ENCODE results near the gene FMN2.
"Not testable (repeated sequence)": the region's sequence is repeated elsewhere in the genome, so short reads cannot be mapped to it uniquely, and the experiment has no call there.

Gene FMN2

DNA sequence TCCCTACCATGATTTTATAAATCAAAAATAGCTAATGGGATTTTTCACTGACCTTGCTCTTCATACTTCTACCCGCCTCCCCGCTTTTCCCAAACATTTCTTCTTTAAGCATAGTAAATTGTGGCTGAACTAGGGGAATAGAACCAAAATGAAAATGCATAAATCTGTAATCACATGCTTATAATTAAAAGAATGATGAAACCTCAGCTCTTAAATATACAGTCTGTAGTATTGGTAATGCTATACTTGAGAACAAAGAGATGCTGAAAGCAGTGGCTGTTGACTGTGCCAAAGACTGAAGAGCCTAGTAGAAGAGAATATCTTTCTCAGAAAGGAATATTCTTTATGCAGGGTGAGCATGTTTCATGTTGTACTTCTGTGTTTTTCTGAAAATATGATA, 271.1 kb downstream of the FMN2 start:
- no peak for DNase-seq (ENCODE audit: low read depth in 3 of 3)

DNA sequence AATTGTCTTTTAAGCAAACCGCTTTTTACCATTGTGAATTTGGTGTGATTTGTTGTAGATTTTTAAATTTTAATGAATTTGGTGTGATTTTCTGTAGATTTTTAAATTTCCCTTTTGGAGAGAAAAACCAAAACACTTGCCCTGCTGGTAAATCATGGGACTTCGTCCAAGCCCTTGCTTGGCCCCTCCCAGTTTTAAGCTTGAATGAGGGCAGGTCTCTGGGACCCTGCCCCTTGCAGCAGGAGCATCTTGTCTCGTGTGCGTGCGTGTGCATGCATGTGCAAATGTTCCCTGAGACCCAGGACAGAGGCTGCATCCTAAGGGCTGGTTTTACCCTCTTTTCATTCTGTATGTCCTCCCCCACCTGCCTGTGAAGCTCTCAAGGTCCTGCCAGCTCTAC, 271.6 kb downstream of the FMN2 start:
- DNase-seq (ENCODE audit: low read depth in 3 of 3), result no peak

DNA sequence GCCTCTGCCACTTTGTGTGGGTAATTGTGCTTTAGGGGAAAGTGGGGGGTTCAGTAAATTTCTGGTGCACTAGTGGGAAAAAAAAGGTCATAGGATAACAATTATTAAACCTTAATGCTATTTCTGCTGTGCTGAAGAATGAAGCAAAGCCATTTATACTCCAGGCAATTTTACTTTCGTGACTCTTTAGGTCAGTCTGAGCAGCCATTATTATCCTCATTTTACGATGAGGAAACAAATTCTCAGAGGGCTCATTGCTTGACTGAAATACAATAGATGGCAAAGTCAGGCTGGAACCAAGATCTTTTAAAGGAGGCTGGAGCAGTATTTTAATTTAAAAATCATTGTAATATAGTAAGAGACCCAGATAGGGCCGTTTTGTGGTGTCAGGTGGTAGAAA, 272.2 kb downstream of the FMN2 start:
- DNase-seq (ENCODE audit: low read depth in 3 of 3), result no peak

DNA sequence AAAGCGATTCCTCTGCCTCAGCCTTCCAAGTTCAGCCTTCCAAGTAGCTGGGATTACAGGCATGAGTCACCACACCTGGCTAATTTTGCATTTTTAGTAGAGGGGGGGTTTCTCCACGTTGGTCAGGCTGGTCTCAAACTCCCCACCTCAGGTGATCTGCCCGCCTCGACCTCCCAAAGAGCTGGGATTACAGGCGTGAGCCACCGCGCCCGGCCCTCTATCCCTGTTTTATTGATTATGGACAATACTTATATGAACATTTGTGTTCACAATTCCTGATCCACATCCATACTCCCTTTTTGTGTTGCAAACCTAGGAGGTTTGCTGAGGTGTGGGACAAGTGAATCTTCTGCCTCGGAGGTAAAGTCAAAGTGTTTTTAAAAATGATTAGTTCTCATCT, 275.0 kb downstream of the FMN2 start:
- DNase-seq (ENCODE audit: low read depth in 3 of 3), result no peak

DNA sequence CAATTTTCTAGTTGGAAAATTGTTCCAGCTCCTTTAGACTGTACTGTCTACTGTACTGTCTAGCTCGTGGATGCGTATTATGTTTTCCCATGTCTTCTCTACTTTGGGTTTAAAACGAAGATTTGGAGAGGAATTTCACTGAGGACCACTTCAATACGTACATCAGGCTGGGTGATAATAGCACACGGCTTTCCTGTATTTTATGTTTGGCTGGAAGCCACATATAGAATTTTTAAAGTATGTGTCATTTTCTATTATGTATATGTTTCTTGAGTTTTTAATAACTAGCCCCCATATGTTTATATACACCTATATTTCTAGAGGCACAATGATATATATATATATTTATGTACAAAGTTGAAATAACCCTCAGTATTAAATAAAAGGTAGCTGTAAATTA, 293.9 kb downstream of the FMN2 start:
- DNase-seq (ENCODE audit: low read depth in 3 of 3), result no peak

DNA sequence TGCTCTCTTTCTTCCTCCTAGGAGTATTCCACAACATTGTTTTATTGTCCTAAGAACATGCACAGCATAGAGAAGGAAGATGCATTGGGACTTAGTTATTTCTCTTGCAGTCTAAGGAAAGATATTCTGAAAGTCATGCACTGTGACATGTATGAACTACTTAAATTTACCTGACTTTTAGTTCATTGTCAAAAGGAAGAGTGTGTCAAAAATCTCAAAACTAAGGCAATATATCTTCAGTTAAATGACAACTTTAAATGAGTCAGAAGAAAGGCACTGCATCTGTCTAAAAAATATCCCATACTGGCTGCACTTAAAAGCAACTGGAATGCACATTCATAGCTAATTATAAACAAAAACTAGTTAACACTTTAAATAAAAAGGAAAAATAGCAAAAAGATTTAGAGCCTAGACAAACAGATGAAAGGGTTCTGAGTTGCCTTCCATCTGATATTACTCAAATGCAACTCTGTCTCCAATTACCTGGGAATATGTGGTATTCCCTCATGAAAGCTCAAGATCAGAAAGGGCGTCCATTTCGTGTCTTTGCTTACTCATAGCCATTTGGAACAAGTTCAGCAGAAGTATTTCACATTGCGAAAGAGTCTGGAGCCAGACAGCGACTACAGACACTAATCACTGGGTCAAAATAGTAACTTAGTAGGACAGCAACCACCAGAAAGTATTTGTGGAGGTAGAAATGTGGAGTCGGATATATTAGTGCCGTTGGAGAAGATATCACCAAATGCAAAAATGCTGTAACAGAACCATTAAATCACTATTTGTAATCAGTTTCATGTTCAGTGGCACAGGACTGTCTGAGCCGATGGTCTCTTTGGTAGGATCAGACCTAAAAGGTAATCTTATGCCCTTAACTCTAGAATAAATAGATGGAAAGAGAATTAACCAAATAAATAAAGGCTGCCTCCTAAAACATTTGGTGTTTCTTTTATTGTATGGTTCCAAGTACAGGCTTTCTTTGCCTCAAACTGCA, 294.6 kb downstream of the FMN2 start:
- DNase-seq (ENCODE audit: low read depth in 3 of 3), result no peak

DNA sequence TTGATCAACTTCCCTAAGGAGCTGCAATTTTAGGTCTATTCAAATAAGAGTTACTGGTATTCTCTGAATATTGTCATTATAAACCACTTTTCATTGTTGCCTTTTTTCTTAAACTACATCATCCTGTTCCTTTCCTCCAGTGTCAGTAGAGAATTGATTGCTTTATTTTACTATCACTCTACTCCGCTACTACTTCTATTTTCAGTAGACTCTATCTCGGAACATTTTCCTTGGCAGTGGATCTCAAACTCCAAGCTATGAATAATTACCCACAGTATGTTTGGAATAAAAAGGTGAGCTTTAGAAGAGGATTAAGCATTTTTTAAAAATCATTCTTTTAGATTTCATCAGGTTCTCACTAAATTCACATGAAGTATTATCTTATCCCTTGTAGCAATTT, 295.4 kb downstream of the FMN2 start:
- DNase-seq (ENCODE audit: low read depth in 3 of 3), result no peak

DNA sequence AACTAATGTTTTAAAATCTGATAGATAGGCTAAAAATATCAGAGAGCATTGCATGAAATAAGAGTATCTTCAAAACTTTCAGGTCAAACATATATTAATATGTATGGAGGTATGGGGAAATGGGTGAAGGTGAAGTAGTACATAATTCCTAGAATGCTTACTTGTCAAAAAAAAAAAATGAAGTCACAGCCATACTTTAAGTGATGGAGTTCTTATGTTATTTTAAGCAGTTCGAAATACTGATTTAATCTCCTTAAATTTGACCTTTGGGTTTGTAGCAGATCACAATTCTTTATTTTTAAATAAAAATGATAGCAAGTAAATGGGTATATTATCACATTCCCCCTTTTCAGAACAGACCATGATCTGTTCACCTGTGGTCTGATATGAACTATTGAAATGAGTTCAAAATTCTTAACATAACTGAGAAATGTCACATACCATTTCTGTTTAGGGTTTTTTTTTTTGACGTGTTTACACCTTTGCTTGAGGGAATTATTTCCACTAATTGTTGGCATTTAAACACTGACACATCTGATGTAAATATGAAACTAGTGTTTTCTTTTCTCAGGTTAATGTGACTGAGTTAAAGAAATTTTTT, 300.1 kb downstream of the FMN2 start:
- DNase-seq (ENCODE audit: low read depth in 3 of 3), result no peak

DNA sequence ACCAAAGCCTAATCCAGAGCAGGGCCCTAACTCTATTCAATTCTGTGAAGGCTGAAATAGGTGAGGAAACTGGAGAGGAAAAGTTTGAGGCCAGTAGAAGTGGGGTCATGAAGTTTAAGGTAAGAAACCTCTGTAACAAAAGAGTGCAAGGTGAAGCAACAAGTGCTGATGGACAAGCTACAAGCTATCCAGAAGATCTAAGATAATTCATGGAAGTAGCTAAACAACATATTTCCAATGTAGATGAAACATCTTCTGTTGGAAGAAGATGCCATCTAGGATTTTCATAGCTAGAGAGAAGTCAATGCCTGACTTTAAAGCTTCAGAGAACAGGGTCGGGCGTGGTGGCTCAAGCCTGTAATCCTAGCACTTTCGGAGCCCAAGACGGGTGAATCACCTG, 302.7 kb downstream of the FMN2 start:
- DNase-seq (ENCODE audit: low read depth in 3 of 3), result no peak

DNA sequence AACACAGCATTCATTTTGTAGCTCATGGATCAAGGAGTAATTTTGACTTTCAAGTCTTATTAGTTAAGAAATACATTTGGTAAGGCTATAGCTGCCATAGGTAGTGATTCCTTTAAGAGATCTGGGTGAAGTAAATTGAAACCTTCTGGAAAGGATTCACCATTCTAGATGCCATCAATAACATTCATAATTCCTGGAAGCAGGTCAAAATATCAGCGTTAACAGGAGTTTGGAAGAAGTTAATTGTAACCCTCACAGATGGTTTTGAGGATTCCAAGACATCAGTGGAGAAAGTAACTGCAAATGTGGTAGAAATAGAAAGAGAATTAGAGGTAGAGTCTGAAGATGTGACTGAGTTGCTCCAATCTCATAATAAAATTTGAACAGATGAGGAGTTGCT, 303.7 kb downstream of the FMN2 start:
- no peak for DNase-seq (ENCODE audit: low read depth in 3 of 3)

DNA sequence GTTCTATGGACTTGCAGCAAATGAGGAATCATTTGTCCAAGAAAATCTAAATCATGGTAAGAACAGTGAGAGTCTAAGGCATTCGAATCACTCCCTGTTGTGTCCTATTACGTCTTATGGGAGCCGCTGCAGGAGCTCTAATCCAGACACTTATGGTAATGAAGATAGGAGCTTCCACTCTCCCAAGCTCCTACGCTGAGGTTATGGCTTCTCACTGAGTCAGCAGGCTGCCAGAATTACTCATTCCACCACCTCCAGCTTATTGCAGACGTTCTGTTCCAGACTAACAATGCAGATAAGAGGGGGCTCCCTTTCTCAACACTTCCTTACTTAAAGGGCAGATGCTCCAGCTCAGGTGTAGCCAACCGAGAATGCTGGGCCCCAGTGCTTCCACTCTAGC, 307.7 kb downstream of the FMN2 start:
- DNase-seq (ENCODE audit: low read depth in 3 of 3), result no peak

DNA sequence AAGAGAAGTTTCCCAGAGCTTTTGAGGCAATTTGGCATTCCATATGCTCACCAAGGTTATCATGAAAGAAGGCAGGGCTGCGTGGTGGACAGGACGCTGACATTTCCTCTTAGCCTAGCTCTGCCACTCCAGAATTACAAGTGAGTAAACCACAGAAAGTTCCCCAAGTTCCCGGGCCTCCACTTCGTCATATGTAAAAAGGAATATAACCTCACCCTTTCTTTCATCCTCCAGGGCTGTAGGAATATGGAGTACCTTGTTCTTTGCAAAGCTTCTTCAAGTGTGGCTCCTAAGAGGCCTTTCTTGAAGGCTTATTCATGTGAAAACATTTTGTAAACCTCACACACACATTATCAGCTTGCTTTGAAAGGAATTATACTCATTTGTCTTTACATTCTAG, 310.0 kb downstream of the FMN2 start:
- DNase-seq (ENCODE audit: low read depth in 3 of 3), result no peak

DNA sequence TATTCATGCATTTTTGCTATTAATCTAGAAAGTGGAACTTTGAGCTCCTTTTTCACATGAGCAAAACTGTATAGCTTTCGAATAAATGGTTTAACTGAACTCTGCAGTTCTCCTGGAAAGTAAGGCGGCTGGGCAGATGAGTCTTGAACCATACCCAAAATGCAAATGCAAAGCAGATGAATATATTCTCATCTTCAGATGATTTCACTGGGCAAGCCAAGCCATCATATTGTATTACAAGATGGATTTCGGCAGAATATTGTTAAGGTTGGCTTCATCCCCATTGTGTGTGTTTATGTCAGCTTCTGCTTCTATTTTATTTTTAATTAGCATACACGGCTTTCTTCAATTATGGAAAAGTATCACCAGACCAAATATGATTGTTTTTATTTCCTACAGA, 310.6 kb downstream of the FMN2 start:
- no peak for DNase-seq (ENCODE audit: low read depth in 3 of 3)

DNA sequence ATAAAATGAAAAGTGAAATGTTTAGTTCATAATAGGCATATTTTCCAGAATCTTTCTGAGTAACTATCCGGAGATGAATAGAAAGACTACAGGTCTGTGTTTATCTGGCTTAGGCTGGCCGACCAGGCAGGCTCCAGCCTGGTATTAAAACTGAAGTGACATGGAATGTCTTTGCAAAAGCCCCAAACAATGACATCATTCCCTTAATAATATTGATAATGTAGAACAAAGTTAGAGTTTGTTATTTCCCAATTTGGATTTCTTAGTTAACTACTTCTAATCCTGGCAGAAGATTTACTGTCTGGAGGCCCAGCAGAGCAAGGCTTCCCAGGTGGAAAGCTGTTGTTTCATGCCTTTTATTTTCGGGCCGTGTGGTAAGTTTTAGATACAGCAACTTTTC, 312.6 kb downstream of the FMN2 start:
- DNase-seq (ENCODE audit: low read depth in 3 of 3), result no peak

DNA sequence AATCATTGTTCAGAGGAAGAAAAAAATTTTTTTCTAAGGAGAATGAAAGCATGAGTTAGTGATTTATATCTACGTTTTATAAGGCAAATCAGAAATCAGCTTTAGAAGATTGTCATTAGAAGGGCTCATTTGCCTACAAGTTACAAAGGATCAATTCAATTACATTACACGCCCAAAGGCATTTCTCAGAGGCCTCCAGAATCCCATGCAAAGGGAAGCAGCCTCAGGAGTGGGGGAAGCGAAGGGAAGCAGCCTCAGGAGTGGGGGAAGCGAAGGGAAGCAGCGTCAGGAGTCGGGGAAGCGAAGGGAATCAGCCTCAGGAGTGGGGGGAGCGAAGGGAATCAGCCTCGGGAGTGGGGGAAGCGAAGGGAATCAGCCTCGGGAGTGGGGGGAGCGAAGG, 314.1 kb downstream of the FMN2 start:
- DNase-seq (ENCODE audit: low read depth in 3 of 3), result no peak

DNA sequence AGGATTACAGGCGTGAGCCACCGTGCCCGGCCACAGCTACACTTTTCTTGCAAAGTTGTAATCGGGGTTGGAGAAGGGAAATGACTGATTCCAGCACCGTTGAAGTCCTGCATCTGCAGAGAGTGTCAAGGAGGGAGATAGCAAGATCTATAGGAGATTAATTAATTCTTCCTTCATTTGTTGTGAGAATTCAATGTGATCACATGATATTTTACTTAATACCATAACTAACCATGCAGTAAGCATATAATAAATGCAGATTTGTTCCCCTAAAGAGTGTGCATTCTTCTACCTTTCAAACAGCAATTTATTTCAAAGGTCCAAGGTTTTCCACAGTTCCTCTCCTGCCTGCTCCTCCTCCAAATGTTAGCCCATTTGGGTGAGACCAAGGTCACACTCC, 315.7 kb downstream of the FMN2 start:
- DNase-seq (ENCODE audit: low read depth in 3 of 3), result no peak

DNA sequence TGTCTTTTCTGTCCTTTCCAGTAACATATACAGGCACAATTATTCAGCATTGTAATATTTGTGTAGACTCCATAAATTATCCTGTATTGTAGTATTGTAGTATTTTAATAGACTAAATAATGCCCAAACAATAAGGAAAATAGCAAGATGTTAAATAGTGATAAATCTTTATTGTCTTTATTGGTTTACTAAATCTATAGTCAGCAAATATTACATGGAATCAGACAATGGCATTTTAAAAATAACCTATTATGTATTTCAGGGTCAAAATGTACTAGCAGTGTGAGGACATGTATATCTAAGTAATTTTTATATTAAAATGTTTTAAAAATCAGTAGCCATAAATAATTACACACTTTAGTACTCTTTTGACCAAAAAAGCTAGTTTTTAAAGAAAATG, 317.9 kb downstream of the FMN2 start:
- DNase-seq (ENCODE audit: low read depth in 3 of 3), result no peak

DNA sequence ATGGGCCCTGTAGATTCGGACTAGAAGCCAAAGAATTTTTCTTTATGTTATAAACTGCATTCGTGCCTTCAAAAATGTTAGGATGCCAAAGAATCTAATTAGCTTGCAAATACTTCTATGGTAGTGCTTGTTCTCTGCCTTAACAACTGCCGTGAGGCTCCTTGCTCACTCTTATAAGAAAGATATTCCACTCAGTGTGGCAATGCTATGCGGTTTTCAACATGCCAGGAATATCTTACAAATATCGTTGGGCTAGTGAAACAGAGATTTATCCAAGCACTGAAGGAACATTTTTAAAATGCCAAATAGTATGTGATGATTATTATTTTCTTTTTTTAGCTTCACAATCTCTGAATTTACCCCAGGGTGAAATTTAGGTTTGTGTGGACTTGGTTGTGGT, 322.0 kb downstream of the FMN2 start:
- no peak for DNase-seq (ENCODE audit: low read depth in 3 of 3)

DNA sequence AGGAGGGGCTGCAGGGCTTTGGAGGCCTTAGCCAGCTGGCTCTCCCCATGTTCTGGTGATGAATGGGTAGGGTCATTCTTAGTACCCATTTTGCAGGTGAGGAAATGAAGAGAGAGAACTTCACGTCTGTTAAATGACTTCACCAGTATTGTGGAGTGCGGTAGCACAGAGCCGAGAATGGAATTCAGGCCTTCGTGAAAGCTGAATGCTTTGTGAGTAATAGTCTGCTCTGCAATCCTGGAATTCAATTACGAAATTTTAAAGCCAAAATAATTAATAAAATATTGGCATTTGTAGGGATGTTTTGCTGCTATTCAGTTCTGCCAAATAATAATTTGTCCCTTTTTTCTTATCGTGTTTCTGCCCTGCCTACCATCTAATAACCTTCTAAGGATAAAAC, 322.6 kb downstream of the FMN2 start:
- DNase-seq (ENCODE audit: low read depth in 3 of 3), result no peak

DNA sequence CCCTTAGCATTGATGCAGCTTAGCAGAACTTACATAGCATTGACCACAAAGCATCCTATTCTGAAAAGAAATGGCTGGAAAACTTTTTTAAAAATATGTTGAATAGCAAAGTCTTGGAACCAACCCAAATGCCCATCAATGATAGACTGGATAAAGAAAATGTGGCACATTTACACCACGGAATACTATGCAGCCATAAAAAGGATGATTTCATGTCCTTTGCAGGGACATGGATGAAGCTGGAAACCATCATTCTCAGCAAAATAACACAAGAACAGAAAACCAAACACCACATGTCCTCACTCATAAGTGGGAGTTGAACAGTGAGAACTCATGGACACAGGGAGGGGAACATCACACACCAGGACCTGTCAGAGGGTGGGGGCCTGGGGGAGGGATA, 323.3 kb downstream of the FMN2 start:
- DNase-seq (ENCODE audit: low read depth in 3 of 3), result not testable (repeated sequence)

DNA sequence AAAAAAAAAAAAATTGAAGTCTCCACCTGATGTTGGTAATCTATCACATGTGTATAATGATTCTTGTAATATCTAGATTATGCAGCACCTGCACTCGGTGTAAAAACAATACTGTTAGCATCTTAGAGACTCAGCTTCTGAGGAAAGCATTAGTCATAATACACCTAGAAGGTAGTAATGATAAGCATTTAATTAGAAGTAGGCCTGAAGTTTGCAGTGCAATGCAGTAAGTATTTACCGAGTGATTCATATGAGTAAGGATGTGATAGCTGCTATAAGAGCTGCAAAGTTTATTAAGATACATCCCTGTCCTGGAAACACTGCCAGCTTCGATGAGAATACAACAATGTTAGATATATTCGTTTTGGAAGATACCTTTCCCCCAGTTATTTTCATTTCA, 323.8 kb downstream of the FMN2 start:
- no peak for DNase-seq (ENCODE audit: low read depth in 3 of 3)

DNA sequence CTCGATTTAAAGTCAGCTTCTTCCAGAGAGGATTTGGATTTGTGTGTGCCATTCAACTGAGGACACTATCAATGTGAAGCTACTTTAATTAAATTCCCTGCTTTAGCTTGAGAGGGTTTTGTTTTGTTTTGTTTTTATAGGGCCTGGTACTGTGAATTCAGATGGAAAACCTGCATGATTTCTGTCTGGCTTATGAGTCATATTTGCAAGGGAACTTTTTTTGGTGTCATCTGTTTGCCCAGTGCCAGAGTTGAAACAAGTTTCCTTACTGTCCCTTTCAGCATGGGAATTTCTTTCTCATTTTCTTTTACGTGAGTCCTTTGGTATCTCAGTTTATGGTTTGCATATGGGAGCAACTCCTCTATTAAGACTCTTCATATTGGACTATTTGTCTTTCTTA, 325.6 kb downstream of the FMN2 start:
- no peak for DNase-seq (ENCODE audit: low read depth in 3 of 3)

DNA sequence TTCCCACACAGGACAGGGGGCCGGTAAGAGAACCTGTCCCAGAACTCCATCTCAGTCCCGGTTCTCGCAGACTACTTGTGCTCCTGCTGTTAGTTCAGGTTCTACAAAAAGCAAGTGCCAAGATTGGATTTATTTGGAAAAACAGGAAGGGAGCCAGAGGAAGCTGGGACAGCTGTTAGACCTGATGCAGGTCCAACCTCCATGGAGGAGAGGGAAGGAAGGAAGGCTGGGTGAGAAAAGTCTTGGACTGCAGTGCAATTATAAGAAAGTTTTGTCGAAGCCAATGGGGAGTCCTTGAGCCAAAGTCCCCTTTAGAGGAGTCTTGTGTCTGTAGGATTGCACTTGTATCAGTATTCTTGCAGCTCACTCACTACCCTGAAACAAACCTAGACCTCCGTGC, 329.1 kb downstream of the FMN2 start:
- DNase-seq (ENCODE audit: low read depth in 3 of 3), result no peak

All from stimulated activated CD4-positive, alpha-beta T cell treated with anti-CD3 and anti-CD28 coated beads, TNF-alpha, amount 100 ng/mL, for 48 hours (primary cell).